Subcutaneous adipose tissue (tissue), 4 donors: ENCODE data around the gene SAP30. TPM values are rescaled to one million over a fixed set of nuclear protein-coding genes. Genes with fewer than 3 reads are reported as not detected.

Experiments
- total RNA-seq, 4 donors: library from RNA; depleted of rRNA; stranded (reverse); fragments of >200 nt; gene quantifications; one replicate each; pipeline ENCODE4 v1.1.0, GENCODE V29; 2016
- TF ChIP-seq, protein P1 (sequence below): fragments of 450-650 bp; IDR thresholded peaks from one replicate; pipeline ENCODE4 v1.5.1; 2016; ENCODE audit warnings: low read depth, mild to moderate bottlenecking, control low read depth, antibody characterized with exemption, moderate library complexity

Gene SAP30
- total RNA-seq, 4 donors from 2014 or later: 26.4 to 53.7 (median 39.3) TPM

- TF ChIP-seq, protein P1, sequence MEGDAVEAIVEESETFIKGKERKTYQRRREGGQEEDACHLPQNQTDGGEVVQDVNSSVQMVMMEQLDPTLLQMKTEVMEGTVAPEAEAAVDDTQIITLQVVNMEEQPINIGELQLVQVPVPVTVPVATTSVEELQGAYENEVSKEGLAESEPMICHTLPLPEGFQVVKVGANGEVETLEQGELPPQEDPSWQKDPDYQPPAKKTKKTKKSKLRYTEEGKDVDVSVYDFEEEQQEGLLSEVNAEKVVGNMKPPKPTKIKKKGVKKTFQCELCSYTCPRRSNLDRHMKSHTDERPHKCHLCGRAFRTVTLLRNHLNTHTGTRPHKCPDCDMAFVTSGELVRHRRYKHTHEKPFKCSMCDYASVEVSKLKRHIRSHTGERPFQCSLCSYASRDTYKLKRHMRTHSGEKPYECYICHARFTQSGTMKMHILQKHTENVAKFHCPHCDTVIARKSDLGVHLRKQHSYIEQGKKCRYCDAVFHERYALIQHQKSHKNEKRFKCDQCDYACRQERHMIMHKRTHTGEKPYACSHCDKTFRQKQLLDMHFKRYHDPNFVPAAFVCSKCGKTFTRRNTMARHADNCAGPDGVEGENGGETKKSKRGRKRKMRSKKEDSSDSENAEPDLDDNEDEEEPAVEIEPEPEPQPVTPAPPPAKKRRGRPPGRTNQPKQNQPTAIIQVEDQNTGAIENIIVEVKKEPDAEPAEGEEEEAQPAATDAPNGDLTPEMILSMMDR: no peak
These were observed 33.6 kb downstream of the SAP30 start for GRCh38 chr4:173404296-173404865.

GRCh38 chr4:173405840-173406606 lies 35.3 kb downstream of the SAP30 start:
- TF ChIP-seq, protein P1: no peak

GRCh38 chr4:173410079-173410478 lies 39.3 kb downstream of the SAP30 start:
- TF ChIP-seq, protein P1: no peak

- TF ChIP-seq, protein P1: no peak
These were observed 40.4 kb downstream of the SAP30 start for GRCh38 chr4:173411106-173411693.

DNA sequence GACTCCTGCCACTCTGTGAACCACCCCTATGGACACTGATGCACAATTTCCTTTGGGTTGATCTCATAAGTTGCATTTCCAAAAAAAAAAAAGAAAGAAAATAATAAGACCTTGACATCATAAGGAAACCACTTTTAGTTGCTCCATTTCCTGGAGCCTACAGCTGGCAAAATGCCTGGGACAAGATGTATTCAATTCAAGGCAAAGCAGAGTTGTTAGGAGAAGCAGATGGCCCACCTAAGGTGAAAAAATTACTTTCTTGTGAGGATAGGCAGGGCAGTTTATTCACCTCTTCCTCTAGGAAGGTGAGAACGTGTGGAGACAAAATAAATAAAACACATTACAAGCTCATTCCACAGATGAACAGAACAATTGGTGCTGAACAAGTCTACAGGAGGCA lies 42.3 kb downstream of the SAP30 start:
- TF ChIP-seq, protein P1: no peak

DNA sequence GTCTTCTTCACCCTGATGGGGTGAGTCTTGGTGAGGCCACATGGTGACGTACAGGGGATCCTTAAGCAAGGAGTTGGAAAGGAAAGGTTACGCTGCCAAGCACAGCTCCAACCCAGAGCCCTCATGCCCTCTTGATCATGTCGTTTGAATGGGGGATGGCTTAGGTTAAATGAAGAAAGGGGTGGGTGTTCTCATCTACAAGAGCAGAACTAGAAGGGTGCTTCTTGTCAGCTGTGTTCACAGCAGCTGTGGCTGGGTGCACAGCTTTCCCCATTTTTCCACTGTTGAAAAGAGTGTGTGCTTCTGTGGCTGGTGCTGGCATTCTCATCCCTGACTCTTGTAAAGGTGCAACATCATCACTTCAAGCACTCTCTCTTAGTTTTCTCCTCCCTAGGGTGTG lies 43.7 kb downstream of the SAP30 start:
- TF ChIP-seq, protein P1: no peak

DNA sequence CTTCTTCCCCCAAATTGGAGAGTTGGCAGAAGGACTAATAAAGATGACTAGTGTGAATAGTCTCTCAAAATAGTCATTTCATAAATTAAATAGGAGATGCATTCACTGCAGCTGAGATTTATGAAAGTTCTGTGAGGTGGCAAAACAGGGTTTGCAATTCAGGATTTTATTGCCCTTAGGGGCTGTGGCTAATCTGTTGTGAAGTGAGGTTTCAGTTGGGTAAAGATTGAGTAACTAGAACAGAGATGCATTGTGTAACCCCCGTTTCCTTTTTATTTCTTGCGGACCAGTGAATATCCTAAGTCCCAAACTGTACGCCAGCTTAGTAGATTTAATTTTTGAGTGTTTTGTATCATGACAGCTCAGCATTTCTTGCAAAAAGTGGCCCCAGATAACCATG lies 44.3 kb downstream of the SAP30 start:
- TF ChIP-seq, protein P1: no peak
